H1 (cell line): ENCODE measurements around the gene PAK6. TPM values are rescaled to one million over a fixed set of nuclear protein-coding genes. Genes with fewer than 3 reads are reported as not detected.

ENCODE experiments used
- CTCF ChIA-PET: fragments of 300-600 bp; sonication (Branson Sonifier 250); formaldehyde crosslinking; loops from one replicate; lab custom pipeline; 2021; ENCODE audit not compliant: partially characterized antibody; lab: Charles Lee
- POLR2A ChIA-PET: fragments of 300-600 bp; sonication (Branson Sonifier 250); formaldehyde crosslinking; loops from one replicate; lab custom pipeline; 2021; ENCODE audit warnings: inconsistent platforms; ENCODE audit not compliant: partially characterized antibody; lab: Charles Lee
- DNase-seq, 2 experiments: peaks; one replicate each; pipeline versions ENCODE4 v3.0.0 to v3.0.0-alpha.2; 2010 to 2022; ENCODE audit warnings: low spot score in 2 of 2, low read depth in 1 of 2, mixed read lengths in 1 of 2
- FAIRE-seq: peaks from 2 replicates; lab custom pipeline; 2011; peaks lifted over from hg19 to GRCh38; lab: Jason Lieb, UNC
- H2AFZ ChIP-seq: 2 replicates; pipeline ENCODE4 v1.8.1; 2012; ENCODE audit warnings: low read length, inconsistent platforms
- H2AK5ac ChIP-seq: 2 replicates; pipeline ENCODE4 v1.6.1; 2013; ENCODE audit warnings: low read depth, low read length
- H2BK120ac ChIP-seq: replicated peaks from 2 replicates; pipeline ENCODE3; 2013; ENCODE audit warnings: low read depth, low read length, inconsistent platforms
- H2BK12ac ChIP-seq: 2 replicates; pipeline ENCODE4 v1.6.1; 2013; ENCODE audit warnings: low read depth, low read length
- H2BK15ac ChIP-seq: 2 replicates; pipeline ENCODE4 v1.6.1; 2013; ENCODE audit warnings: low read length
- H2BK20ac ChIP-seq: 2 replicates; pipeline ENCODE4 v1.6.1; 2013; ENCODE audit warnings: low read length
- H2BK5ac ChIP-seq: 2 replicates; pipeline ENCODE4 v1.6.1; 2013; ENCODE audit warnings: low read depth, low read length
- H3K14ac ChIP-seq: 2 replicates; pipeline ENCODE4 v1.6.1; 2013; ENCODE audit warnings: inconsistent platforms; ENCODE audit not compliant: insufficient read length
- H3K18ac ChIP-seq: 2 replicates; pipeline ENCODE4 v1.6.1; 2013; ENCODE audit warnings: low read length; ENCODE audit errors: extremely low read depth
- H3K23ac ChIP-seq: 2 replicates; pipeline ENCODE4 v1.6.1; 2013; ENCODE audit warnings: inconsistent platforms; ENCODE audit not compliant: insufficient read length
- H3K23me2 ChIP-seq: 2 replicates; pipeline ENCODE4 v1.6.1; 2013; ENCODE audit warnings: low read depth, low read length
- H3K27ac ChIP-seq: 2 replicates; pipeline ENCODE4 v1.6.1; 2011; ENCODE audit warnings: low read depth, low read length, inconsistent platforms
- H3K27me3 ChIP-seq, 4 experiments: replicated peaks in 1 of 4; 1 replicate in 1 of 4; 2 replicates in 3 of 4; pipeline versions ENCODE4 v1.6.1 to v1.8.1; 2011 to 2013; ENCODE audit warnings: low read length in 3 of 4, mild to moderate bottlenecking in 3 of 4, inconsistent platforms in 2 of 4, mixed read lengths in 2 of 4, moderate library complexity in 1 of 4; ENCODE audit not compliant: control insufficient read depth in 3 of 4, insufficient read depth in 3 of 4; ENCODE audit errors: extremely low read depth in 1 of 4
- H3K36me3 ChIP-seq, 4 experiments: 2 replicates each; pipeline versions ENCODE4 v1.6.1 to v1.8.1; 2011 to 2013; ENCODE audit warnings: mild to moderate bottlenecking in 4 of 4, low read length in 3 of 4, moderate library complexity in 2 of 4, control low read depth in 1 of 4, inconsistent platforms in 1 of 4; ENCODE audit not compliant: insufficient read depth in 4 of 4, control insufficient read depth in 2 of 4
- H3K4ac ChIP-seq: replicated peaks from 2 replicates; pipeline ENCODE3; 2013; ENCODE audit warnings: low read length, low read depth, mixed read lengths, inconsistent platforms; ENCODE audit not compliant: insufficient read length
- H3K4me1 ChIP-seq, 4 experiments: replicated peaks in 1 of 4; 1 replicate in 1 of 4; 2 replicates in 3 of 4; pipeline versions ENCODE4 v1.6.1 to v1.8.1; 2011 to 2013; ENCODE audit warnings: low read length in 3 of 4, inconsistent platforms in 2 of 4, mixed read lengths in 1 of 4; ENCODE audit not compliant: insufficient read depth in 4 of 4, control insufficient read depth in 3 of 4
- H3K4me2 ChIP-seq, 2 experiments: 2 replicates each; pipeline versions ENCODE4 v1.6.1 to v1.8.1; 2011 to 2013; ENCODE audit warnings: low read depth in 2 of 2, low read length in 2 of 2, control low read depth in 1 of 2, inconsistent platforms in 1 of 2, mild to moderate bottlenecking in 1 of 2; ENCODE audit not compliant: insufficient read depth in 1 of 2
- H3K4me3 ChIP-seq, 4 experiments: fragments of 200-600, 300-600 bp in 1 of 4; sonication (generic), shearing (Covaris generic), sonication (Bioruptor Twin) in 1 of 4; 2 replicates each; pipeline versions ENCODE4 v1.5.1 to v1.8.1; 2011 to 2016; ENCODE audit warnings: low read length in 4 of 4, low read depth in 3 of 4, control low read depth in 2 of 4, inconsistent platforms in 2 of 4, mild to moderate bottlenecking in 2 of 4, mixed read lengths in 1 of 4, moderate library complexity in 1 of 4; ENCODE audit not compliant: insufficient read depth in 2 of 4; ENCODE audit errors: extremely low read depth in 1 of 4
- H3K56ac ChIP-seq: replicated peaks from 2 replicates; pipeline ENCODE3; 2013; ENCODE audit warnings: low read depth, mild to moderate bottlenecking, mixed read lengths, low read length, inconsistent platforms; ENCODE audit not compliant: insufficient read length
- H3K79me1 ChIP-seq: 2 replicates; pipeline ENCODE4 v1.6.1; 2013; ENCODE audit warnings: low read depth, low read length, control low read depth
- H3K79me2 ChIP-seq, 2 experiments: 2 replicates each; pipeline versions ENCODE4 v1.6.1 to v1.8.1; 2012 to 2013; ENCODE audit warnings: low read length in 2 of 2, mild to moderate bottlenecking in 2 of 2, inconsistent platforms in 1 of 2; ENCODE audit not compliant: insufficient read depth in 2 of 2, control insufficient read depth in 1 of 2
- H3K9ac ChIP-seq, 4 experiments: replicated peaks in 1 of 4; 1 replicate in 1 of 4; 2 replicates in 3 of 4; pipeline versions ENCODE4 v1.6.1 to v1.8.1; 2011 to 2013; ENCODE audit warnings: low read depth in 3 of 4, low read length in 3 of 4, control low read depth in 2 of 4, mild to moderate bottlenecking in 2 of 4, moderate library complexity in 2 of 4, inconsistent platforms in 1 of 4; ENCODE audit errors: extremely low read depth in 1 of 4
- H3K9me3 ChIP-seq, 2 experiments: 2 replicates each; pipeline versions ENCODE4 v1.6.1 to v1.8.1; 2012 to 2013; ENCODE audit warnings: mild to moderate bottlenecking in 2 of 2, moderate library complexity in 2 of 2, control low read depth in 1 of 2, inconsistent platforms in 1 of 2, low read depth in 1 of 2, low read length in 1 of 2, mixed read lengths in 1 of 2; ENCODE audit not compliant: insufficient read depth in 2 of 2
- H4K20me1 ChIP-seq, 2 experiments: replicated peaks in 1 of 2; 2 replicates each; pipeline versions ENCODE3 to v1.8.1; 2011 to 2013; ENCODE audit warnings: inconsistent platforms in 2 of 2, low read length in 2 of 2, mild to moderate bottlenecking in 1 of 2; ENCODE audit not compliant: insufficient read depth in 2 of 2, control insufficient read depth in 1 of 2
- H4K5ac ChIP-seq: 2 replicates; pipeline ENCODE4 v1.6.1; 2013; ENCODE audit warnings: low read length, low read depth, mixed read lengths, inconsistent platforms; ENCODE audit not compliant: insufficient read length
- H4K8ac ChIP-seq: 2 replicates; pipeline ENCODE4 v1.8.0; 2013; ENCODE audit warnings: mild to moderate bottlenecking, moderate library complexity, low read length, inconsistent platforms; ENCODE audit not compliant: insufficient read depth; ENCODE audit errors: extremely low read depth
- H4K91ac ChIP-seq: replicated peaks from 2 replicates; pipeline ENCODE3; 2013; ENCODE audit warnings: low read length, mixed read lengths, inconsistent platforms; ENCODE audit not compliant: insufficient read length
- ASH2L ChIP-seq: fragments of 200-600, 300-600 bp; sonication (generic); IDR thresholded peaks from one replicate; pipeline ENCODE4 v1.7.1; 2017; ENCODE audit warnings: low read length
- BCL11A ChIP-seq, 2 experiments: IDR thresholded peaks; one replicate each; pipeline ENCODE4 v1.6.1; 2011; ENCODE audit warnings: low read depth in 2 of 2, low read length in 2 of 2, mild to moderate bottlenecking in 2 of 2
- CREB1 ChIP-seq: IDR thresholded peaks from 2 replicates; pipeline ENCODE4 v1.6.1; 2012; ENCODE audit warnings: inconsistent platforms
- EZH2 ChIP-seq: fragments of 200-600 bp; sonication (generic); IDR thresholded peaks from 2 replicates; pipeline ENCODE4 v1.7.1; 2012; ENCODE audit warnings: low read depth, mild to moderate bottlenecking, moderate library complexity, low read length, inconsistent platforms; ENCODE audit not compliant: severe bottlenecking
- JUN ChIP-seq: IDR thresholded peaks from 2 replicates; pipeline ENCODE4 v1.6.1; 2011; ENCODE audit warnings: low read depth, mild to moderate bottlenecking, improper control_type of control experiment, low read length
- KDM5A ChIP-seq: fragments of 200-600 bp; IDR thresholded peaks from 2 replicates; pipeline ENCODE4 v1.7.1; 2012; ENCODE audit warnings: mild to moderate bottlenecking, low read length, inconsistent platforms, mixed read lengths
- PHF8 ChIP-seq: fragments of 200-600 bp; sonication (generic); conservative IDR thresholded peaks from 2 replicates; pipeline ENCODE4 v1.7.1; 2012; ENCODE audit warnings: low read depth, mild to moderate bottlenecking, inconsistent platforms, low read length, moderate library complexity
- TAF1 ChIP-seq: IDR thresholded peaks from 2 replicates; pipeline ENCODE4 v1.6.1; 2011; ENCODE audit warnings: mild to moderate bottlenecking, low read depth, low read length
- ZNF274 ChIP-seq: IDR thresholded peaks from 2 replicates; pipeline ENCODE4 v1.7.0; 2012; ENCODE audit warnings: low read length, borderline replicate concordance; ENCODE audit errors: extremely low read depth
- WGBS, 2 experiments: shearing (Covaris generic) in 1 of 2; methylation state at CpG; one replicate each; pipeline versions ENCODE4 v1.1.6 to v1.1.7; 2013 to 2015; ENCODE audit warnings: low lambda C conversion rate in 2 of 2, mixed read lengths in 2 of 2, inconsistent platforms in 1 of 2, low coverage in 1 of 2, missing lambda C conversion rate in 1 of 2; ENCODE audit not compliant: insufficient replicate concordance in 2 of 2, insufficient coverage in 1 of 2, insufficient read length in 1 of 2; ENCODE audit errors: extremely low coverage in 1 of 2, missing lambda C conversion rate in 1 of 2; 5-methylcytosine and 5-hydroxymethylcytosine counted together
- polyA plus RNA-seq, 7 experiments: library from polyadenylated mRNA; depleted of rRNA in 3 of 7; stranded (reverse) in 5 of 7; unstranded in 2 of 7; fragments of >200 nt in 5 of 7; fragments of 200-250 nt in 2 of 7; gene quantifications; 1 replicate in 5 of 7; 2 replicates in 1 of 7; 4 replicates in 1 of 7; pipeline versions ENCODE4 v1.2.1 to v1.2.3, GENCODE V29; 2011 to 2013; ENCODE audit warnings: missing spikeins in 2 of 7, mixed read lengths in 2 of 7
- total RNA-seq: library from RNA; stranded (reverse); fragmentation: NEBNext Ultra II Directional; extraction: Animal tissue kit (Norgen Biotek cat#: 25700); gene quantifications from 2 replicates; pipeline ENCODE4 v1.2.1, GENCODE V29; 2021

PAK6 gene
- total and polyA plus RNA-seq, 2 of the 8 experiments (the other 6 are each of a cell fraction or from before 2014, with no cell fraction given), result 6.9 to 9.4 TPM

DNA sequence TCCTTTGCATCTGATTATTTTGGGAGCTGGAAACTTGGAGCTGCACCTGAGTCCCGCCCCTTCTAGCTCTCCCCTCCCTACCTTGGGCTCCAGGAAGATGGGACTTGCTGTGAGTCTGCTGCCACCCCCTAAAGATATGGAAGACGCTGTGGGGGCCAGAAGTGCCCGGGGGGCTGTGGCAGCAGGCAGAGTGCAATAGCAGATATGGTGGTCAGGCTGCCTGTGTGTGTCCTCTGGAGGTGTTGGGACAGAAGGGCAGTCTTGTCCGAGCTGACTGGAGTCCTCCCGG is 485 bp downstream of the PAK6 start:
- Histone ChIP-seq H3K4ac (no peak overlapping the region), H3K9ac (peak overlapping the region in 2 of 4 experiments; percentile 25 to 34; a peak in 2 of 7 replicates), H3K79me2 (no peaks in the 10 kb centered on the region), H4K8ac (peak overlapping the region; percentile 81; the same call in 1 of the 2 replicates), H4K20me1 (no peaks in the 10 kb centered on the region), H3K23me2 (peaks cover 4% of the 10 kb centered on the region; the same call in 1 of the 2 replicates), H4K91ac (peak overlapping the region; percentile 77), H3K27me3 (peaks cover 0 to 6% (median 2%) of the 10 kb centered on the region in 4 experiments; a peak in 2 of 7 replicates), H3K79me1 (no peaks in the 10 kb centered on the region), H3K23ac (no peak overlapping the region), H3K4me1 (peaks cover 9 to 18% (median 14%) of the 10 kb centered on the region in 4 experiments), H3K9me3 (no peaks in the 10 kb centered on the region), H3K18ac (peak overlapping the region; percentile 63; the same call in 1 of the 2 replicates), H3K36me3 (no peaks in the 10 kb centered on the region), H2BK12ac (peak overlapping the region; percentile 22; the same call in 1 of the 2 replicates)
- no peak for FAIRE-seq
- DNase-seq, result no peak
- TF ChIP-seq BCL11A (IDR thresholded peaks at IDR 0.05; ENCODE audit: low read depth in 2 of 2, low read length in 2 of 2) (no peak), CREB1 (no peak), KDM5A (no peak), ASH2L (peak; percentile 1), EZH2 (peak; percentile 26), TAF1 (no peak), PHF8 (0 out of 2 replicates have a peak, but pooled peaks have one; percentile 9), ZNF274 (no peak), JUN (no peak)
- TF ChIP-seq, all 59 proteins: peak for 3
- peak overlapping the region; percentile 13; the same call in 1 of the 2 replicates for H2BK5ac ChIP-seq
- H4K5ac ChIP-seq, result peak overlapping the region; percentile 29
- no peak overlapping the region for H3K14ac ChIP-seq
- H3K27ac ChIP-seq, result no peak overlapping the region
- peak overlapping the region; percentile 14 to 54 (median 30); a peak in 7 of 8 replicates for H3K4me3 ChIP-seq
- H2AK5ac ChIP-seq, result no peak overlapping the region
- ChIA-PET POLR2A (interaction anchor here (0.6 to 6.2 kb wide), 15 partner anchors 9 to 223 kb away, joined by 3 to 47 read pairs (median 6); partner anchors contain the start of genes BAHD1 and BUB1B), CTCF (interaction anchor here (0.9 to 46.3 kb wide), 17 partner anchors 9 to 194 kb away, joined by 3 to 1340 read pairs (median 4); partner anchors contain the start of gene PLCB2)
- H2BK20ac ChIP-seq, result no peak overlapping the region
- WGBS, 2 experiments, result 36% methylated on average over 5 of the region's 5 CpGs; no CpG with 5 or more reads in 1 of the 2 experiments
- H3K4me2 ChIP-seq, result peak overlapping the region; percentile 73 to 84
- peak overlapping the region; percentile 14; the same call in 1 of the 2 replicates for H2AFZ ChIP-seq
- peak overlapping the region; percentile 24 for H3K56ac ChIP-seq
- H2BK120ac ChIP-seq, result no peak overlapping the region
- no peak overlapping the region; the same call in 1 of the 2 replicates for H2BK15ac ChIP-seq
